ENCODE results near the gene FRMD8. TPM values are rescaled to one million over a fixed set of nuclear protein-coding genes. Genes with fewer than 3 reads are reported as not detected.

FRMD8 gene
- total and polyA plus RNA-seq, 2 donors (not counting 1 experiment from before 2014, with no cell fraction given): 14.9 to 15.3 TPM

- H3K9ac ChIP-seq (ENCODE audit: insufficient read depth, low read length): no peak overlapping the region
- H3K4me1 ChIP-seq (ENCODE audit: control insufficient read depth, extremely low read depth, insufficient read depth, low read length): peaks cover 3% of the 10 kb centered on the region
- TF ChIP-seq EZH2 (IDR thresholded peaks at IDR 0.05; ENCODE audit: low read length, missing control alignments) (no peak), CTCF (conservative IDR thresholded peaks at IDR 0.05 in 1 of 2, IDR thresholded peaks at IDR 0.05 in 1 of 2; ENCODE audit: low read depth in 1 of 2, low read length in 2 of 2) (no peak)
- no peaks in the 10 kb centered on the region for H3K36me3 ChIP-seq (ENCODE audit: control insufficient read depth, insufficient read depth, low read length)
- no peak overlapping the region for H2AFZ ChIP-seq (ENCODE audit: low read length)
- H3K4me3 ChIP-seq (replicated peaks in 1 of 4; ENCODE audit: control extremely low read depth in 1 of 4, insufficient read depth in 1 of 4, low read depth in 3 of 4, low read length in 4 of 4): no peak overlapping the region
- no peaks in the 10 kb centered on the region for H3K27me3 ChIP-seq (ENCODE audit: control insufficient read depth, insufficient read depth, low read length)
- DNase-seq (ENCODE audit: low read depth in 2 of 2): no peak
- no peak overlapping the region for H3K27ac ChIP-seq (ENCODE audit: insufficient read depth, low read length)
- no peaks in the 10 kb centered on the region for H3K9me3 ChIP-seq (ENCODE audit: control insufficient read depth, insufficient read depth, low read depth, low read length)
- no peaks in the 10 kb centered on the region for H4K20me1 ChIP-seq (ENCODE audit: control insufficient read depth, extremely low read depth, insufficient read depth, low read length)
- no peak overlapping the region for H3K4me2 ChIP-seq (ENCODE audit: extremely low read depth, insufficient read depth, low read length)
- peaks cover 10% of the 10 kb centered on the region for H3K79me2 ChIP-seq (ENCODE audit: control insufficient read depth, insufficient read depth, low read length)
Observed at GRCh38 chr11:65459552-65459951, 73.1 kb downstream of the FRMD8 start.

Other genes with a start within 250 kb of the FRMD8 start
- gene SPDYC, start 216.4 kb upstream of the FRMD8 start, total RNA-seq: not detected in 2 replicates
- gene SPDYC, start 216.4 kb upstream of the FRMD8 start, polyA plus RNA-seq: not detected in 2 replicates
- gene CAPN1, start 204.7 kb upstream of the FRMD8 start, total RNA-seq: 58.0 and 94.5 TPM in 2 replicates
- gene CAPN1, start 204.7 kb upstream of the FRMD8 start, polyA plus RNA-seq: 70.3 and 111 TPM in 2 replicates
- gene POLA2, start 124.7 kb upstream of the FRMD8 start, total RNA-seq: 1.0 and 2.8 TPM in 2 replicates
- 9.8 and 33.6 TPM in 2 replicates for gene POLA2, start 124.7 kb upstream of the FRMD8 start, polyA plus RNA-seq
- 12.3 and 25.6 TPM in 2 replicates for gene CDC42EP2, start 71.8 kb upstream of the FRMD8 start, total RNA-seq
- 31.7 and 48.4 TPM in 2 replicates for gene CDC42EP2, start 71.8 kb upstream of the FRMD8 start, polyA plus RNA-seq
- 37.5 and 42.9 TPM in 2 replicates for gene DPF2, start 52.8 kb upstream of the FRMD8 start, total RNA-seq
- 55.1 and 76.4 TPM in 2 replicates for gene DPF2, start 52.8 kb upstream of the FRMD8 start, polyA plus RNA-seq
- gene TIGD3, start 31.9 kb upstream of the FRMD8 start, total RNA-seq: under 0.01 and 0.17 TPM in 2 replicates
- 0.03 TPM in 1 of 2 replicates, not detected in the other for gene TIGD3, start 31.9 kb upstream of the FRMD8 start, polyA plus RNA-seq
- 1.0 and 1.5 TPM in 2 replicates for gene SLC25A45, start 4.0 kb upstream of the FRMD8 start, total RNA-seq
- gene SLC25A45, start 4.0 kb upstream of the FRMD8 start, polyA plus RNA-seq: 0.50 and 0.52 TPM in 2 replicates
- gene NEAT1, start 36.2 kb downstream of the FRMD8 start, total RNA-seq: 177 and 299 TPM in 2 replicates
- gene NEAT1, start 36.2 kb downstream of the FRMD8 start, polyA plus RNA-seq: 40.6 and 40.9 TPM in 2 replicates
- gene MALAT1, start 112.4 kb downstream of the FRMD8 start, total RNA-seq: 14,068 and 21,991 TPM in 2 replicates
- 482 and 583 TPM in 2 replicates for gene MALAT1, start 112.4 kb downstream of the FRMD8 start, polyA plus RNA-seq
- gene SCYL1, start 138.4 kb downstream of the FRMD8 start, total RNA-seq: 73.2 and 84.6 TPM in 2 replicates
- 58.2 and 62.3 TPM in 2 replicates for gene SCYL1, start 138.4 kb downstream of the FRMD8 start, polyA plus RNA-seq
- 37.3 and 39.0 TPM in 2 replicates for gene LTBP3, start 171.7 kb downstream of the FRMD8 start, total RNA-seq
- 40.4 and 47.2 TPM in 2 replicates for gene LTBP3, start 171.7 kb downstream of the FRMD8 start, polyA plus RNA-seq
- 25.8 and 30.8 TPM in 2 replicates for gene ZNRD2, start 183.8 kb downstream of the FRMD8 start, total RNA-seq
- gene ZNRD2, start 183.8 kb downstream of the FRMD8 start, polyA plus RNA-seq: 20.8 and 32.0 TPM in 2 replicates
- 17.5 and 23.4 TPM in 2 replicates for gene FAM89B, start 185.9 kb downstream of the FRMD8 start, total RNA-seq
- gene FAM89B, start 185.9 kb downstream of the FRMD8 start, polyA plus RNA-seq: 18.2 and 18.3 TPM in 2 replicates
- 46.5 and 53.5 TPM in 2 replicates for gene EHBP1L1, start 189.4 kb downstream of the FRMD8 start, total RNA-seq
- gene EHBP1L1, start 189.4 kb downstream of the FRMD8 start, polyA plus RNA-seq: 12.4 and 12.8 TPM in 2 replicates
- gene KCNK7, start 209.2 kb downstream of the FRMD8 start, total RNA-seq: under 0.01 TPM in 1 of 2 replicates, not detected in the other
- gene KCNK7, start 209.2 kb downstream of the FRMD8 start, polyA plus RNA-seq: not detected in 2 replicates
- 16.7 and 19.3 TPM in 2 replicates for gene MAP3K11, start 227.6 kb downstream of the FRMD8 start, total RNA-seq
- 10.6 and 14.7 TPM in 2 replicates for gene MAP3K11, start 227.6 kb downstream of the FRMD8 start, polyA plus RNA-seq
- 11.0 and 14.7 TPM in 2 replicates for gene PCNX3, start 229.1 kb downstream of the FRMD8 start, total RNA-seq
- gene PCNX3, start 229.1 kb downstream of the FRMD8 start, polyA plus RNA-seq: 8.0 and 14.5 TPM in 2 replicates

Data from fibroblast of lung (primary cell).